IMR-90 (cell line): ENCODE measurements around the gene SEMA5A. TPM values are rescaled to one million over a fixed set of nuclear protein-coding genes. Genes with fewer than 3 reads are reported as not detected.

Experiments used
- ATAC-seq: fragments of 200-7000 bp; cut with Tn5 transposase; 2 replicates; pipeline ENCODE4 v1.9.1; 2020; ENCODE audit warnings: low read depth, mild to moderate bottlenecking, moderate library complexity
- BruUV-seq: library from RNA; stranded (reverse); fragments of 400-500 nt; replicated peaks from 2 replicates; lab custom pipeline; 2021; lab: Mats Ljungman, UMichigan
- CTCF ChIA-PET: fragments of 300-600 bp; formaldehyde crosslinking; extraction: SDS; loops from one replicate; lab custom pipeline; 2021; ENCODE audit warnings: antibody characterized with exemption; lab: Yijun Ruan, JAX
- POLR2A ChIA-PET: fragments of 300-600 bp; sonication (Branson Sonifier 250); formaldehyde crosslinking; loops from one replicate; lab custom pipeline; 2022; ENCODE audit warnings: antibody characterized with exemption; ENCODE audit not compliant: unreplicated experiment; lab: Charles Lee
- DNase-seq: peaks from one replicate; pipeline ENCODE4 v3.0.0; 2013
- H2AFZ ChIP-seq: replicated peaks from 2 replicates; pipeline ENCODE3; 2013; ENCODE audit warnings: low read length, mild to moderate bottlenecking; ENCODE audit not compliant: poor library complexity
- H2AK5ac ChIP-seq: 2 replicates; pipeline ENCODE4 v1.6.1; 2013; ENCODE audit warnings: low read depth, low read length, inconsistent platforms
- H2AK9ac ChIP-seq: replicated peaks from 2 replicates; pipeline ENCODE3; 2013; ENCODE audit warnings: mild to moderate bottlenecking, low read depth, low read length, moderate library complexity; ENCODE audit not compliant: poor library complexity
- H2BK120ac ChIP-seq: 2 replicates; pipeline ENCODE4 v1.6.1; 2013; ENCODE audit warnings: low read depth, low read length, inconsistent platforms
- H2BK15ac ChIP-seq: 3 replicates; pipeline ENCODE4 v1.6.1; 2013; ENCODE audit warnings: low read depth, low read length, inconsistent platforms
- H2BK20ac ChIP-seq: 2 replicates; pipeline ENCODE4 v1.6.1; 2013; ENCODE audit warnings: low read depth, mild to moderate bottlenecking, inconsistent platforms, low read length, moderate library complexity
- H2BK5ac ChIP-seq: 2 replicates; pipeline ENCODE4 v1.6.1; 2013; ENCODE audit warnings: mild to moderate bottlenecking, low read depth, low read length, inconsistent platforms; ENCODE audit not compliant: poor library complexity, severe bottlenecking
- H3K14ac ChIP-seq: replicated peaks from 2 replicates; pipeline ENCODE4 v1.6.1; 2013; ENCODE audit warnings: low read depth, low read length, inconsistent platforms
- H3K18ac ChIP-seq: 2 replicates; pipeline ENCODE4 v1.6.1; 2013; ENCODE audit warnings: low read depth, low read length, control low read depth
- H3K23ac ChIP-seq: 2 replicates; pipeline ENCODE4 v1.6.1; 2013; ENCODE audit warnings: low read depth, low read length, inconsistent platforms
- H3K27ac ChIP-seq: 2 replicates; pipeline ENCODE4 v1.5.1; 2013; ENCODE audit warnings: mild to moderate bottlenecking, control low read depth, low read length; ENCODE audit not compliant: insufficient read depth
- H3K27me3 ChIP-seq: 2 replicates; pipeline ENCODE4 v1.6.1; 2013; ENCODE audit warnings: low read length; ENCODE audit not compliant: control insufficient read depth, insufficient read depth
- H3K36me3 ChIP-seq: 2 replicates; pipeline ENCODE4 v1.6.1; 2013; ENCODE audit warnings: low read length, mixed read lengths; ENCODE audit not compliant: control insufficient read depth, insufficient read depth
- H3K4ac ChIP-seq: 2 replicates; pipeline ENCODE4 v1.6.1; 2013; ENCODE audit warnings: low read depth, low read length, inconsistent platforms
- H3K4me1 ChIP-seq: 2 replicates; pipeline ENCODE4 v1.6.1; 2013; ENCODE audit warnings: low read length, mixed read lengths; ENCODE audit not compliant: control insufficient read depth, insufficient read depth
- H3K4me2 ChIP-seq: 2 replicates; pipeline ENCODE4 v1.6.1; 2013; ENCODE audit warnings: low read depth, mild to moderate bottlenecking, control low read depth, low read length, moderate library complexity
- H3K4me3 ChIP-seq: 2 replicates; pipeline ENCODE4 v1.5.1; 2013; ENCODE audit warnings: low read depth, mild to moderate bottlenecking, control low read depth, low read length, moderate library complexity; ENCODE audit not compliant: insufficient read depth
- H3K56ac ChIP-seq: 2 replicates; pipeline ENCODE4 v1.6.1; 2013; ENCODE audit warnings: low read length, inconsistent platforms; ENCODE audit not compliant: insufficient read depth; ENCODE audit errors: extremely low read depth
- H3K79me1 ChIP-seq, 2 experiments: 2 replicates each; pipeline ENCODE4 v1.6.1; 2013; ENCODE audit warnings: low read length in 2 of 2, inconsistent platforms in 1 of 2, low read depth in 1 of 2
- H3K9ac ChIP-seq: 2 replicates; pipeline ENCODE4 v1.6.1; 2013; ENCODE audit warnings: low read depth, low read length, control low read depth
- H3K9me1 ChIP-seq: 2 replicates; pipeline ENCODE4 v1.6.1; 2013; ENCODE audit warnings: low read length, inconsistent platforms; ENCODE audit not compliant: insufficient read depth
- H3K9me3 ChIP-seq: 2 replicates; pipeline ENCODE4 v1.6.1; 2013; ENCODE audit warnings: low read length; ENCODE audit not compliant: control insufficient read depth, insufficient read depth
- H4K20me1 ChIP-seq: 2 replicates; pipeline ENCODE4 v1.6.1; 2013; ENCODE audit warnings: low read length, inconsistent platforms; ENCODE audit not compliant: insufficient read depth
- H4K5ac ChIP-seq: 2 replicates; pipeline ENCODE4 v1.6.1; 2013; ENCODE audit warnings: mild to moderate bottlenecking, low read depth, low read length, control low read depth
- H4K8ac ChIP-seq, 2 experiments: 2 replicates each; pipeline ENCODE4 v1.6.1; 2013; ENCODE audit warnings: low read depth in 2 of 2, low read length in 2 of 2, control low read depth in 1 of 2, inconsistent platforms in 1 of 2
- H4K91ac ChIP-seq: 2 replicates; pipeline ENCODE4 v1.6.1; 2013; ENCODE audit warnings: low read depth, low read length, inconsistent platforms; ENCODE audit not compliant: insufficient read depth
- BHLHE40 ChIP-seq: fragments of 150-350 bp; IDR thresholded peaks from 2 replicates; pipeline ENCODE4 v1.6.1; 2016; ENCODE audit warnings: mild to moderate bottlenecking, low read depth, low read length
- CEBPB ChIP-seq: IDR thresholded peaks from 2 replicates; pipeline ENCODE4 v1.6.1; 2012; ENCODE audit warnings: low read depth, low read length, improper control_type of control experiment
- CTCF ChIP-seq: conservative IDR thresholded peaks from 2 replicates; pipeline ENCODE4 v1.5.1; 2012; ENCODE audit warnings: mild to moderate bottlenecking, low read depth, low read length, improper control_type of control experiment
- NFE2L2 ChIP-seq: fragments of 150-350 bp; IDR thresholded peaks from 2 replicates; pipeline ENCODE4 v1.6.1; 2016; ENCODE audit warnings: low read depth, mild to moderate bottlenecking, low read length
- RAD21 ChIP-seq: IDR thresholded peaks from 2 replicates; pipeline ENCODE4 v1.6.1; 2012; ENCODE audit warnings: low read length, improper control_type of control experiment
- RCOR1 ChIP-seq: IDR thresholded peaks from 2 replicates; pipeline ENCODE4 v1.6.1; 2012; ENCODE audit warnings: mild to moderate bottlenecking, low read length, improper control_type of control experiment; ENCODE audit not compliant: insufficient replicate concordance
- RFX5 ChIP-seq: IDR thresholded peaks from 2 replicates; pipeline ENCODE4 v1.8.0; 2012; ENCODE audit warnings: low read depth, mild to moderate bottlenecking, low read length, moderate library complexity
- SMC3 ChIP-seq: fragments of 150-350 bp; IDR thresholded peaks from 2 replicates; pipeline ENCODE4 v1.6.1; 2016; ENCODE audit warnings: low read depth, mild to moderate bottlenecking, antibody characterized with exemption, low read length, moderate library complexity
- WGBS, 2 experiments: methylation state at CpG; one replicate each; pipeline versions ENCODE4 v1.1.5 to v1.1.7; 2013; ENCODE audit warnings: missing lambda C conversion rate in 2 of 2; ENCODE audit not compliant: insufficient read length in 1 of 2; ENCODE audit errors: extremely low coverage in 2 of 2; 5-methylcytosine and 5-hydroxymethylcytosine counted together
- dilution Hi-C: fragments of 300-500 bp; cut with HindIII; formaldehyde crosslinking; loops from one replicate; pipeline ENCODE4 v1.14.3; 2018; ENCODE audit warnings: low sequenced_read_pairs; ENCODE audit not compliant: unreplicated experiment
- in situ Hi-C: fragments of 300-500 bp; cut with MboI; formaldehyde crosslinking; loops from 3 replicates; pipeline ENCODE4 v1.14.3; 2019; ENCODE audit warnings: low sequenced_read_pairs, inconsistent platforms, mixed read lengths
- intact Hi-C: fragments of 100-400 bp; cut with micrococcal nuclease; formaldehyde crosslinking; loops from 2 replicates; pipeline ENCODE4 v1.10.0; 2022
- polyA plus RNA-seq, 3 experiments: library from polyadenylated mRNA; depleted of rRNA; stranded (reverse); fragments of >200 nt; gene quantifications; 2 replicates each; pipeline ENCODE4 v1.2.3, GENCODE V29; 2012; ENCODE audit warnings: low replicate concordance in 1 of 3
- total RNA-seq: library from RNA; depleted of rRNA; stranded (reverse); fragments of >200 nt; gene quantifications from 2 replicates; pipeline ENCODE4 v1.2.3, GENCODE V29; 2012
- TF ChIP-seq, protein P1 (sequence below): fragments of 150-350 bp; IDR thresholded peaks from 2 replicates; pipeline ENCODE4 v1.6.1; 2016; ENCODE audit warnings: low read depth, mild to moderate bottlenecking, low read length, moderate library complexity, borderline replicate concordance
- TF ChIP-seq, protein P2 (sequence below): fragments of 150-350 bp; IDR thresholded peaks from 2 replicates; pipeline ENCODE4 v1.6.1; 2017; ENCODE audit warnings: mild to moderate bottlenecking, antibody characterized with exemption, low read length, low read depth

The SEMA5A gene
- total and polyA plus RNA-seq, 2 of the 4 experiments (the other 2 are of a cell fraction), result 8.2 to 9.9 TPM

DNA sequence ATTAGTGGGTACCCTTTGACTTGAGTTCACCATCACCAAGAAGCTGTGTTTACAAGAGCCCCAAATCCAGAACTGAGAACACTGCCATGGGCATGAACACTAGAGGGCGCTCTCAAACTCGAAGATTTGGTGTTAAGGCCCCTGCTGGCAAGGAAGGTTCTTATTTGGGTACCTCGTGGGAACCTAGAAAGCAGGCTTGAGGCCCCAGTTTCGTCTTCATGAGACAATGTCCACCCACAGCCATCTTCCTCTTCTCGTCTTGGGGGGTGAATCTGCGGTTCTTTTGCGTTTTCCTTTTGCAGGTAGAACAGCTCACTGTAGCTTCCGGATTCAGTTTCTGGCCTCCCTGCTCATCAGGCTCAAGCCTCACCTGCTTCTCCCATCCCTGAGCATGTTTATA is 184.0 kb downstream of the SEMA5A start:
- DNase-seq (peak; percentile 46), ATAC-seq (no peak)
- H3K27ac ChIP-seq, result no peak overlapping the region
- H3K14ac ChIP-seq, result peak overlapping the region; percentile 13; the same call in 1 of the 2 replicates
- TF ChIP-seq NFE2L2 (no peak), CEBPB (no peak), RAD21 (peak; percentile 51), RFX5 (no peak), BHLHE40 (no peak), RCOR1 (no peak), SMC3 (peak; percentile 37; the same call in 1 of the 2 replicates), CTCF (peak; percentile 55)
- TF ChIP-seq, protein P1, sequence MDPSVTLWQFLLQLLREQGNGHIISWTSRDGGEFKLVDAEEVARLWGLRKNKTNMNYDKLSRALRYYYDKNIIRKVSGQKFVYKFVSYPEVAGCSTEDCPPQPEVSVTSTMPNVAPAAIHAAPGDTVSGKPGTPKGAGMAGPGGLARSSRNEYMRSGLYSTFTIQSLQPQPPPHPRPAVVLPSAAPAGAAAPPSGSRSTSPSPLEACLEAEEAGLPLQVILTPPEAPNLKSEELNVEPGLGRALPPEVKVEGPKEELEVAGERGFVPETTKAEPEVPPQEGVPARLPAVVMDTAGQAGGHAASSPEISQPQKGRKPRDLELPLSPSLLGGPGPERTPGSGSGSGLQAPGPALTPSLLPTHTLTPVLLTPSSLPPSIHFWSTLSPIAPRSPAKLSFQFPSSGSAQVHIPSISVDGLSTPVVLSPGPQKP, result no peak
- TF ChIP-seq, protein P2, sequence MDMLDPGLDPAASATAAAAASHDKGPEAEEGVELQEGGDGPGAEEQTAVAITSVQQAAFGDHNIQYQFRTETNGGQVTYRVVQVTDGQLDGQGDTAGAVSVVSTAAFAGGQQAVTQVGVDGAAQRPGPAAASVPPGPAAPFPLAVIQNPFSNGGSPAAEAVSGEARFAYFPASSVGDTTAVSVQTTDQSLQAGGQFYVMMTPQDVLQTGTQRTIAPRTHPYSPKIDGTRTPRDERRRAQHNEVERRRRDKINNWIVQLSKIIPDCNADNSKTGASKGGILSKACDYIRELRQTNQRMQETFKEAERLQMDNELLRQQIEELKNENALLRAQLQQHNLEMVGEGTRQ, result no peak
- no peaks in the 10 kb centered on the region for H3K36me3 ChIP-seq
- H4K20me1 ChIP-seq, result 0 out of 2 replicates have a peak, but pooled peaks cover 5% of the 10 kb centered on the region
- in situ Hi-C loops, result no loop called here
- dilution Hi-C loops, result no loop called here
- H4K8ac ChIP-seq, result no peak overlapping the region
- no peak overlapping the region for H4K5ac ChIP-seq
- H3K18ac ChIP-seq, result no peak overlapping the region
- no peak overlapping the region for H3K56ac ChIP-seq
- POLR2A ChIA-PET, result no interaction called here
- H3K79me1 ChIP-seq, result peaks cover under 1 to 43% of the 10 kb centered on the region in 2 experiments; a peak in 3 of 4 replicates
- no peaks in the 10 kb centered on the region for H3K9me3 ChIP-seq
- H3K27me3 ChIP-seq, result no peaks in the 10 kb centered on the region
- intact Hi-C loops, result loop anchor here (1.0 kb wide), 1 partner anchor 182 kb away; no protein-coding TSS in a partner anchor
- H3K9ac ChIP-seq, result no peak overlapping the region
- H2BK120ac ChIP-seq, result peak overlapping the region; percentile 2; the same call in 1 of the 2 replicates
- peaks cover 14% of the 10 kb centered on the region for H3K4me1 ChIP-seq
- peaks cover 14% of the 10 kb centered on the region for H3K9me1 ChIP-seq
- 95% methylated on average over 3 of the region's 8 CpGs; no CpG with 5 or more reads in 1 of the 2 experiments for WGBS, 2 experiments
- no peak overlapping the region; the same call in 1 of the 2 replicates for H2AK5ac ChIP-seq
- H2BK20ac ChIP-seq, result no peak overlapping the region
- 0 out of 2 replicates have a peak overlapping the region, but pooled peaks have one; percentile 2 for H4K91ac ChIP-seq
- CTCF ChIA-PET, result interaction anchor here (0.6 to 1.0 kb wide), 2 partner anchors 160 to 173 kb away, joined by 3 to 4 read pairs; no protein-coding TSS in a partner anchor
- no peak overlapping the region for H2AK9ac ChIP-seq
- H3K4me2 ChIP-seq, result no peak overlapping the region
- 0 out of 3 replicates have a peak overlapping the region, but pooled peaks have one; percentile 32 for H2BK15ac ChIP-seq
- H2AFZ ChIP-seq, result peak overlapping the region; percentile 7
- H3K23ac ChIP-seq, result no peak overlapping the region
- no TSS peak for BruUV-seq
- H2BK5ac ChIP-seq, result no peak overlapping the region
- H3K4ac ChIP-seq, result peak overlapping the region; percentile 0; the same call in 1 of the 2 replicates
- H3K4me3 ChIP-seq, result no peak overlapping the region
